ENCODE data around the gene HNRNPAB.
"Not testable (repeated sequence)": the region's sequence is repeated elsewhere in the genome, so short reads cannot be mapped to it uniquely, and the experiment has no call there.

Gene HNRNPAB

GRCh38 chr5:178247481-178248456 lies 43.4 kb downstream of the HNRNPAB start:
- DNase-seq = no peak

GRCh38 chr5:178248750-178249149 lies 44.4 kb downstream of the HNRNPAB start:
- no peak for DNase-seq

- no peak for DNase-seq
These were observed 45.1 kb downstream of the HNRNPAB start for GRCh38 chr5:178249191-178249989.

- DNase-seq = no peak
These were observed 45.9 kb downstream of the HNRNPAB start for GRCh38 chr5:178250263-178250662.

GRCh38 chr5:178252258-178252657 lies 47.9 kb downstream of the HNRNPAB start:
- no peak for DNase-seq

- not testable (repeated sequence) for DNase-seq
These were observed 49.3 kb downstream of the HNRNPAB start for GRCh38 chr5:178253632-178254031.

GRCh38 chr5:178256746-178257145 lies 52.4 kb downstream of the HNRNPAB start:
- no peak for DNase-seq

- DNase-seq = no peak
These were observed 53.3 kb downstream of the HNRNPAB start for GRCh38 chr5:178257650-178258049.

- no peak for DNase-seq
These were observed 55.5 kb downstream of the HNRNPAB start for GRCh38 chr5:178259623-178260536.

Data from T-helper 9 cell (primary cell).